K562 (cell line): ENCODE data around the gene GPR26. TPM values are rescaled to one million over a fixed set of nuclear protein-coding genes. Genes with fewer than 3 reads are reported as not detected.

ENCODE experiments used
- ATAC-seq: fragments of 200-7000 bp; cut with Tn5 transposase; 3 replicates; pipeline ENCODE4 v1.9.1; 2020; ENCODE audit warnings: moderate library complexity
- BruUV-seq: library from RNA; stranded (reverse); fragments of 400-500 nt; replicated peaks from 2 replicates; lab custom pipeline; 2021; lab: Mats Ljungman, UMichigan
- CTCF ChIA-PET: fragments of 300-600 bp; formaldehyde crosslinking; extraction: SDS; loops from one replicate; lab custom pipeline; 2021; ENCODE audit warnings: low intra/inter-chr PET ratio; lab: Yijun Ruan, JAX
- POLR2A ChIA-PET: fragments of 300-600, 350-650 bp; sonication (Branson Sonifier 250); formaldehyde crosslinking; extraction: SDS; loops from one replicate; lab custom pipeline; 2021; ENCODE audit warnings: antibody characterized with exemption, inconsistent platforms; lab: Yijun Ruan, JAX
- DNase-seq, 4 experiments: peaks; one replicate each; pipeline versions ENCODE4 v3.0.0 to v3.0.0-alpha.2; 2011 to 2018; ENCODE audit warnings: low spot score in 3 of 4, mixed read lengths in 3 of 4; ENCODE audit errors: extremely low read depth in 1 of 4
- FAIRE-seq: peaks from 2 replicates; lab custom pipeline; 2011; peaks lifted over from hg19 to GRCh38; lab: Jason Lieb, UNC
- H2AFZ ChIP-seq: 2 replicates; pipeline ENCODE4 v1.6.0; 2011; ENCODE audit warnings: low read depth, low read length, control low read depth, inconsistent platforms
- H3K27ac ChIP-seq: fragments of 200-600 bp; 3 replicates; pipeline ENCODE4 v1.8.0; 2011; ENCODE audit warnings: low read depth, mild to moderate bottlenecking, control low read depth, inconsistent platforms, low read length, moderate library complexity, mixed read lengths; ENCODE audit errors: extremely low read depth
- H3K27me3 ChIP-seq, 2 experiments: fragments of 300-600 bp in 1 of 2; 2 replicates in 1 of 2; 3 replicates in 1 of 2; pipeline versions ENCODE4 v1.6.0 to v1.8.0; 2011; ENCODE audit warnings: inconsistent platforms in 2 of 2, low read length in 2 of 2, mild to moderate bottlenecking in 1 of 2, mixed read lengths in 1 of 2, moderate library complexity in 1 of 2; ENCODE audit not compliant: control insufficient read depth in 2 of 2, insufficient read depth in 2 of 2
- H3K36me3 ChIP-seq: fragments of 300-600 bp; 3 replicates; pipeline ENCODE4 v1.8.0; 2011; ENCODE audit warnings: mild to moderate bottlenecking, low read length, inconsistent platforms; ENCODE audit not compliant: control insufficient read depth, insufficient read depth
- H3K4me1 ChIP-seq, 2 experiments: fragments of 200-600 bp in 1 of 2; replicated peaks in 1 of 2; 2 replicates in 1 of 2; 3 replicates in 1 of 2; pipeline versions ENCODE4 v1.5.1 to v1.8.0; 2011; ENCODE audit warnings: inconsistent platforms in 2 of 2, low read length in 2 of 2, mild to moderate bottlenecking in 1 of 2, mixed read lengths in 1 of 2, moderate library complexity in 1 of 2; ENCODE audit not compliant: control insufficient read depth in 2 of 2, insufficient read depth in 2 of 2
- H3K4me2 ChIP-seq: 2 replicates; pipeline ENCODE4 v1.6.1; 2011; ENCODE audit warnings: low read length, control low read depth, inconsistent platforms, mixed read lengths; ENCODE audit not compliant: insufficient read depth
- H3K4me3 ChIP-seq: fragments of 200-600 bp; sonication (generic), shearing (Covaris generic); 2 replicates; pipeline ENCODE4 v1.5.1; 2016; ENCODE audit warnings: control low read depth, inconsistent platforms
- H3K79me2 ChIP-seq: fragments of 200-600 bp; 3 replicates; pipeline ENCODE4 v1.8.0; 2011; ENCODE audit warnings: low read length, inconsistent platforms; ENCODE audit not compliant: control insufficient read depth, insufficient read depth
- H3K9ac ChIP-seq, 2 experiments: 2 replicates each; pipeline versions ENCODE4 v1.6.0 to v1.6.1; 2011; ENCODE audit warnings: low read depth in 2 of 2, low read length in 2 of 2, control low read depth in 1 of 2, inconsistent platforms in 1 of 2, mild to moderate bottlenecking in 1 of 2, mixed read lengths in 1 of 2; ENCODE audit not compliant: insufficient read depth in 1 of 2
- H3K9me1 ChIP-seq: one replicate; pipeline ENCODE4 v1.6.0; 2011; ENCODE audit warnings: inconsistent platforms, mild to moderate bottlenecking, low read length, moderate library complexity; ENCODE audit not compliant: control insufficient read depth, insufficient read depth
- H3K9me3 ChIP-seq: replicated peaks from 2 replicates; pipeline ENCODE4 v1.5.1; 2011; ENCODE audit warnings: low read depth, low read length, inconsistent platforms; ENCODE audit not compliant: control insufficient read depth, insufficient read depth
- H4K20me1 ChIP-seq: replicated peaks from 2 replicates; pipeline ENCODE4 v1.6.1; 2011; ENCODE audit warnings: low read length, inconsistent platforms, mixed read lengths; ENCODE audit not compliant: control insufficient read depth, insufficient read depth
- ARID1B ChIP-seq: fragments of 450-650 bp; IDR thresholded peaks from 2 replicates; pipeline ENCODE4 v1.6.1; 2016; ENCODE audit warnings: antibody characterized with exemption, mild to moderate bottlenecking, inconsistent platforms
- FUS ChIP-seq: fragments of 200-400 bp; formaldehyde crosslinking; optimal IDR thresholded peaks from 2 replicates; pipeline ENCODE3; 2017; ENCODE audit warnings: low read depth, low read length
- GABPB2 ChIP-seq: fragments of 250-450 bp; sonication (Bioruptor Pico); conservative IDR thresholded peaks from 2 replicates; pipeline ENCODE4 v1.5.1; 2021; ENCODE audit warnings: mild to moderate bottlenecking
- HIVEP1 ChIP-seq: fragments of 250-450 bp; sonication (Bioruptor Pico); IDR thresholded peaks from 2 replicates; pipeline ENCODE4 v1.4.0; 2020; ENCODE audit warnings: mild to moderate bottlenecking
- POLR2AphosphoS5 ChIP-seq: IDR thresholded peaks from 2 replicates; pipeline ENCODE4 v1.6.1; 2011; ENCODE audit warnings: mild to moderate bottlenecking, low read depth, low read length, moderate library complexity; ENCODE audit not compliant: control insufficient read depth, insufficient read depth
- ZEB2 ChIP-seq: fragments of 450-650 bp; IDR thresholded peaks from 2 replicates; pipeline ENCODE4 v1.6.1; 2016
- ZSCAN32 ChIP-seq: fragments of 450-650 bp; formaldehyde crosslinking; IDR thresholded peaks from 2 replicates; pipeline ENCODE4 v1.4.0; 2020; ENCODE audit warnings: mild to moderate bottlenecking, moderate library complexity
- WGBS: fragments of 100-300 bp; shearing (Covaris generic); methylation state at CpG from one replicate; pipeline ENCODE4 v1.1.6; 2016; ENCODE audit warnings: low coverage, mixed read lengths; ENCODE audit not compliant: insufficient coverage; ENCODE audit errors: missing lambda C conversion rate; 5-methylcytosine and 5-hydroxymethylcytosine counted together
- in situ Hi-C: fragments of 300-500 bp; cut with MboI; formaldehyde crosslinking; loops from 4 replicates; pipeline ENCODE4 v1.15.0; 2018; ENCODE audit warnings: inconsistent platforms, mixed read lengths
- intact Hi-C: fragments of 100-400 bp; cut with micrococcal nuclease; formaldehyde crosslinking; loops from 2 replicates; pipeline ENCODE4 v1.14.2; 2022
- polyA plus RNA-seq, 8 experiments: library from polyadenylated mRNA; depleted of rRNA in 4 of 8; stranded (reverse) in 5 of 8; unstranded in 3 of 8; fragments of >200 nt; fragmentation: Nextera tagmentation in 2 of 8; fragmentation: Illumina TruSeq in 1 of 8; extraction: Ambion mirVana in 2 of 8; extraction: Trizol in 1 of 8; gene quantifications; 2 replicates each; pipeline versions ENCODE4 v1.2.1 to v1.2.3, GENCODE V29; 2011 to 2014; ENCODE audit warnings: inconsistent platforms in 1 of 8, missing spikeins in 1 of 8
- total RNA-seq, 7 experiments: library from RNA; depleted of rRNA in 6 of 7; stranded (reverse); fragments of >200 nt in 6 of 7; fragmentation: Illumina TruSeq in 2 of 7; extraction: Trizol in 2 of 7; gene quantifications; 2 replicates each; pipeline versions ENCODE4 v1.2.1 to v1.2.3, GENCODE V29; 2011 to 2021; ENCODE audit warnings: low replicate concordance in 1 of 7
- TF ChIP-seq, protein P1 (sequence below): fragments of 250-450 bp; sonication (Bioruptor Pico); IDR thresholded peaks from 2 replicates; pipeline ENCODE4 v1.9.0; 2021; ENCODE audit warnings: mild to moderate bottlenecking, inconsistent platforms
- TF ChIP-seq, protein P2 (sequence below): sonication (generic); formaldehyde crosslinking; IDR thresholded peaks from 2 replicates; pipeline ENCODE4 v1.8.1; 2022; ENCODE audit warnings: missing genetic modification reagents

The GPR26 gene
- total and polyA plus RNA-seq, 9 of the 15 experiments (the other 6 are each of a cell fraction or from before 2014, with no cell fraction given), result not detected

DNA sequence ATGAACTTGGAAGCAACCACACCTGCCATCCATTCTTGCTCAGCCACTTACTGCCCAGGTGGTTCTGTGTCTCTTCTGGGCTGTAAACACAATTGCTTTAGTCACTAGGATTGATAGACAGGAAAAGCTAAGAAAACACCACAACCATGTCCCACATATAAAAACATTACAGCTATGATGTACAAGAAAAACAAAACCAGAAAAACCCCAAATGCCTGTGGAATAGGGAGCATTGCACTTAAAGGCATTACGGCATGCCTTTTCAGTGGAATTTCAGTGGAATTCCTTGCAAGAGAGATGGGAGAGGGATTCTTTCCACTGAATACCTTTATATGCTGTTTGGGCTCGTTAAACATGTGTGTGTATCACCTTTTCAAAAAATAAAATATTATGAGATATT, 44.2 kb upstream of the GPR26 start (continued):
- TF ChIP-seq, protein P1, sequence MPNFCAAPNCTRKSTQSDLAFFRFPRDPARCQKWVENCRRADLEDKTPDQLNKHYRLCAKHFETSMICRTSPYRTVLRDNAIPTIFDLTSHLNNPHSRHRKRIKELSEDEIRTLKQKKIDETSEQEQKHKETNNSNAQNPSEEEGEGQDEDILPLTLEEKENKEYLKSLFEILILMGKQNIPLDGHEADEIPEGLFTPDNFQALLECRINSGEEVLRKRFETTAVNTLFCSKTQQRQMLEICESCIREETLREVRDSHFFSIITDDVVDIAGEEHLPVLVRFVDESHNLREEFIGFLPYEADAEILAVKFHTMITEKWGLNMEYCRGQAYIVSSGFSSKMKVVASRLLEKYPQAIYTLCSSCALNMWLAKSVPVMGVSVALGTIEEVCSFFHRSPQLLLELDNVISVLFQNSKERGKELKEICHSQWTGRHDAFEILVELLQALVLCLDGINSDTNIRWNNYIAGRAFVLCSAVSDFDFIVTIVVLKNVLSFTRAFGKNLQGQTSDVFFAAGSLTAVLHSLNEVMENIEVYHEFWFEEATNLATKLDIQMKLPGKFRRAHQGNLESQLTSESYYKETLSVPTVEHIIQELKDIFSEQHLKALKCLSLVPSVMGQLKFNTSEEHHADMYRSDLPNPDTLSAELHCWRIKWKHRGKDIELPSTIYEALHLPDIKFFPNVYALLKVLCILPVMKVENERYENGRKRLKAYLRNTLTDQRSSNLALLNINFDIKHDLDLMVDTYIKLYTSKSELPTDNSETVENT (CRISPR knock-in tag), result no peak
- TF ChIP-seq GABPB2 (CRISPR knock-in tag) (no peak), HIVEP1 (CRISPR knock-in tag) (no peak), POLR2AphosphoS5 (no peak), ZSCAN32 (CRISPR knock-in tag) (no peak), ARID1B (no peak)
- TF ChIP-seq, protein P2, sequence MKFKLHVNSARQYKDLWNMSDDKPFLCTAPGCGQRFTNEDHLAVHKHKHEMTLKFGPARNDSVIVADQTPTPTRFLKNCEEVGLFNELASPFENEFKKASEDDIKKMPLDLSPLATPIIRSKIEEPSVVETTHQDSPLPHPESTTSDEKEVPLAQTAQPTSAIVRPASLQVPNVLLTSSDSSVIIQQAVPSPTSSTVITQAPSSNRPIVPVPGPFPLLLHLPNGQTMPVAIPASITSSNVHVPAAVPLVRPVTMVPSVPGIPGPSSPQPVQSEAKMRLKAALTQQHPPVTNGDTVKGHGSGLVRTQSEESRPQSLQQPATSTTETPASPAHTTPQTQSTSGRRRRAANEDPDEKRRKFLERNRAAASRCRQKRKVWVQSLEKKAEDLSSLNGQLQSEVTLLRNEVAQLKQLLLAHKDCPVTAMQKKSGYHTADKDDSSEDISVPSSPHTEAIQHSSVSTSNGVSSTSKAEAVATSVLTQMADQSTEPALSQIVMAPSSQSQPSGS (CRISPR knock-in tag), result no peak
- TF ChIP-seq, all 486 proteins: peak for 0

GRCh38 chr10:123622381-123622780, 43.8 kb upstream of the GPR26 start:
- H3K4me1 ChIP-seq, result no peaks in the 10 kb centered on the region
- H3K9me1 ChIP-seq, result no peaks in the 10 kb centered on the region
- no peak overlapping the region for H3K4me3 ChIP-seq
- no peaks in the 10 kb centered on the region for H3K9me3 ChIP-seq
- ChIA-PET POLR2A (no interaction called here), CTCF (no interaction called here)
- ATAC-seq (no peak), FAIRE-seq (no peak), DNase-seq (no peak)
- H3K36me3 ChIP-seq, result no peaks in the 10 kb centered on the region
- H4K20me1 ChIP-seq, result no peaks in the 10 kb centered on the region
- 0% methylated on average over 2 of the region's 3 CpGs for WGBS
- in situ Hi-C loops, result no loop called here
- BruUV-seq, result no TSS peak
- intact Hi-C loops, result no loop called here
- H2AFZ ChIP-seq, result no peak overlapping the region
- H3K27ac ChIP-seq, result no peak overlapping the region
- TF ChIP-seq ZEB2 (no peak), FUS (no peak)
- H3K9ac ChIP-seq, result no peak overlapping the region
- peaks cover 0 to 5% of the 10 kb centered on the region in 2 experiments; a peak in 1 of 5 replicates for H3K27me3 ChIP-seq
- no peak overlapping the region for H3K4me2 ChIP-seq
- no peaks in the 10 kb centered on the region for H3K79me2 ChIP-seq
